HUDEP-2 (cell line): ENCODE measurements around the gene PEX10.
"Not testable (repeated sequence)": the region's sequence is repeated elsewhere in the genome, so short reads cannot be mapped to it uniquely, and the experiment has no call there.

Source experiments
- DNase-seq, 76 experiments: peaks; one replicate each; lab custom pipeline; 2025; ENCODE audit not compliant: unreplicated experiment in 76 of 76; lab: John Stamatoyannopoulos, UW

Gene PEX10

GRCh38 chr1:2412395-2412772 is at the start of gene PEX10:
PEX10 (minus strand) TSS chr1:2412564; CDS start chr1:2412502, 62 bp downstream.
- peak in 74 of 76 experiments; percentile 50 to 98 (median 95) for DNase-seq

- DNase-seq = no peak
Observed at GRCh38 chr1:2460996-2461751, 48.8 kb upstream of the PEX10 start.

- DNase-seq = no peak
Observed at GRCh38 chr1:2460203-2460602, 47.8 kb upstream of the PEX10 start.

- no peak for DNase-seq
Observed at GRCh38 chr1:2459757-2460156, 47.4 kb upstream of the PEX10 start.

GRCh38 chr1:2459102-2459753 is 46.9 kb upstream of the PEX10 start:
- DNase-seq = not testable (repeated sequence)

- DNase-seq = no peak
Observed at GRCh38 chr1:2458687-2459086, 46.3 kb upstream of the PEX10 start.

GRCh38 chr1:2457444-2457843 is 45.1 kb upstream of the PEX10 start:
- DNase-seq = no peak

GRCh38 chr1:2455757-2456156 is 43.4 kb upstream of the PEX10 start:
- DNase-seq = no peak

- no peak for DNase-seq
Observed at GRCh38 chr1:2454227-2454626, 41.9 kb upstream of the PEX10 start.

- no peak for DNase-seq
Observed at GRCh38 chr1:2452932-2453315, 40.6 kb upstream of the PEX10 start.

GRCh38 chr1:2452201-2452931 is 40.0 kb upstream of the PEX10 start:
- DNase-seq = no peak

- DNase-seq = no peak
Observed at GRCh38 chr1:2451741-2452140, 39.4 kb upstream of the PEX10 start.

GRCh38 chr1:2449636-2450454 is 37.5 kb upstream of the PEX10 start:
- DNase-seq = no peak

- no peak for DNase-seq
Observed at GRCh38 chr1:2448098-2448445, 35.7 kb upstream of the PEX10 start.

GRCh38 chr1:2447276-2448097 is 35.1 kb upstream of the PEX10 start:
- no peak for DNase-seq

GRCh38 chr1:2446861-2447260 is 34.5 kb upstream of the PEX10 start:
- DNase-seq = no peak

GRCh38 chr1:2446394-2446793 is 34.0 kb upstream of the PEX10 start:
- no peak for DNase-seq

- no peak for DNase-seq
Observed at GRCh38 chr1:2445823-2446215, 33.5 kb upstream of the PEX10 start.

GRCh38 chr1:2445162-2445822 is 32.9 kb upstream of the PEX10 start:
- DNase-seq = no peak
